ENCODE data around the gene CORO2B. TPM values are rescaled to one million over a fixed set of nuclear protein-coding genes. Genes with fewer than 3 reads are reported as not detected.
"Not testable (repeated sequence)": the region's sequence is repeated elsewhere in the genome, so short reads cannot be mapped to it uniquely, and the experiment has no call there.

The CORO2B gene
- total RNA-seq, 1 donor from 2014 or later = 3.6 TPM

DNA sequence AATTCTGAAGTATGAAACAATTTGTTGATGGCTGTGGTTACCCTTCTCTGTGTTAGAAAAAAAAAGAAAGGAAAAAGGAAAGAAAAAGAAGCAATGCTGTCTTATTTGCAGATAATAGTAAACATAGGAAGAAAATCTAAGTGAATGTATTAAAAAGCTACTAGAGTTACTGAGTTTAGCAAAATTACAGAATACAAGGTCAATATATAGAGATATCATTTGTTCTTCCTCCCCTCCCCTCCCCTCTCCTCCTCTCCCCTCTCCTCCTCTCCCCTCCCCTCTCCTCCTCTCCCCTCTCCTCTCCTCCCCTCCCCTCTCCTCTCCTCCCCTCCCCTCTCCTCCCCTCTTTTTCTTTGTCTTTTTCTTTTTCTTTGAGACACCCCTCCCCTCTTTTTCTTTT is 172.8 kb downstream of the CORO2B start:
- no peak for ATAC-seq
- TF ChIP-seq, protein P1, sequence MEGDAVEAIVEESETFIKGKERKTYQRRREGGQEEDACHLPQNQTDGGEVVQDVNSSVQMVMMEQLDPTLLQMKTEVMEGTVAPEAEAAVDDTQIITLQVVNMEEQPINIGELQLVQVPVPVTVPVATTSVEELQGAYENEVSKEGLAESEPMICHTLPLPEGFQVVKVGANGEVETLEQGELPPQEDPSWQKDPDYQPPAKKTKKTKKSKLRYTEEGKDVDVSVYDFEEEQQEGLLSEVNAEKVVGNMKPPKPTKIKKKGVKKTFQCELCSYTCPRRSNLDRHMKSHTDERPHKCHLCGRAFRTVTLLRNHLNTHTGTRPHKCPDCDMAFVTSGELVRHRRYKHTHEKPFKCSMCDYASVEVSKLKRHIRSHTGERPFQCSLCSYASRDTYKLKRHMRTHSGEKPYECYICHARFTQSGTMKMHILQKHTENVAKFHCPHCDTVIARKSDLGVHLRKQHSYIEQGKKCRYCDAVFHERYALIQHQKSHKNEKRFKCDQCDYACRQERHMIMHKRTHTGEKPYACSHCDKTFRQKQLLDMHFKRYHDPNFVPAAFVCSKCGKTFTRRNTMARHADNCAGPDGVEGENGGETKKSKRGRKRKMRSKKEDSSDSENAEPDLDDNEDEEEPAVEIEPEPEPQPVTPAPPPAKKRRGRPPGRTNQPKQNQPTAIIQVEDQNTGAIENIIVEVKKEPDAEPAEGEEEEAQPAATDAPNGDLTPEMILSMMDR (IDR thresholded peaks at IDR 0.05) = no peak
- Histone ChIP-seq H3K27me3 (no peaks in the 10 kb centered on the region), H3K4me1 (no peaks in the 10 kb centered on the region), H3K4me3 (no peak overlapping the region), H3K27ac (no peak overlapping the region), H3K9me3 (no peaks in the 10 kb centered on the region), H3K36me3 (no peaks in the 10 kb centered on the region)
- intact Hi-C loops (cut with DNase I) = no loop called here
- no peak for DNase-seq

DNA sequence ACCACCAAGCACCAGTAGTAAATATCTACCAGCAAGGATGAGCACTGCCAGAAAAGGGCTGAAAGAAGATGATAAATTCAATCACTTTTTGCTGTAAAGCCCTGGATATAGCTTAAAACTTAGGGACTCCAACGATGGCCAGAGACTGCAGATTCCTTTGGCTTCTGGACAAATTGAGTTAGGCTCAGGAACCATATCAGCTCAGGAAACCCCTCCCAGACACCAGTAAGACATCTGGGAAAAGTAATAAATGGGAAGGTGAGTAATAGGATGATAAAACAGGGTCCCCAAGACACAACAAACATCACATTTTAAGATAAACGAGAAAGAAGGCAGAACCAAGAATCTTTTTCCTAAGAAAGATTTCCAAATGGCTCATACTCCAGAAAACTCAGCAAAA is 176.9 kb downstream of the CORO2B start:
- intact Hi-C loops (cut with DNase I) = no loop called here
- ATAC-seq = no peak
- no peak overlapping the region for H3K27ac ChIP-seq
- no peaks in the 10 kb centered on the region for H3K9me3 ChIP-seq
- no peak for DNase-seq
- H3K4me3 ChIP-seq = no peak overlapping the region
- no peaks in the 10 kb centered on the region for H3K36me3 ChIP-seq
- no peaks in the 10 kb centered on the region for H3K27me3 ChIP-seq
- TF ChIP-seq, protein P1 (IDR thresholded peaks at IDR 0.05) = no peak
- no peaks in the 10 kb centered on the region for H3K4me1 ChIP-seq

DNA sequence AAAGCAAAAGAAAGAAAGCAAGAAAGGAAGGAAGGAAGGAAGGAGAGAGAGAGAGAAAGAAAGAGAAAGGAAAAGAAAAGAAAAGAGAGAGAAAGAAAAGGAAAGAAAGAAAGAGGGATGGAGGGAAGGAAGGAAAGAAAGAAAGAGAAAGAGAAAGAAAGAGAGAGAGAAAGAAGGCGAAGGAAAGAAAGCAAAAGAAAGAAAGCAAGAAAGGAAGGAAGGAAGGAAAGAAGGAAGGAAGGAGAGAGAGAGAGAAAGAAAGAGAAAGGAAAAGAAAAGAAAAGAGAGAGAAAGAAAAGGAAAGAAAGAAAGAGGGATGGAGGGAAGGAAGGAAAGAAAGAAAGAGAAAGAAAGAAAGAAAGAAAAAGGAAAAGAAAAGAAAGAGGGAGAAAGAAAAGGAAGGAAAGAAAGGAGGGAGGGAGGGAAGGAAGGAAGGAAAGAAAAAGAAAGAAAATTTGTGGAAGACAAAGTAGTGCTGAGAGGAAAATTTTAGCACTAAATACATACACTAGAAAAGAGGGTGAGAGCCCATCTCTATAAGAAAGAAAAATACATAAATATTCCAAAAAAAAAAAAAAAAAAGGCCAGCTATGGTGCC is 181.3 kb downstream of the CORO2B start:
- H3K9me3 ChIP-seq; ATAC-seq; H3K4me1 ChIP-seq; H3K27ac ChIP-seq; H3K4me3 ChIP-seq; H3K27me3 ChIP-seq; intact Hi-C loops (cut with DNase I); H3K36me3 ChIP-seq; DNase-seq: not testable (repeated sequence)

DNA sequence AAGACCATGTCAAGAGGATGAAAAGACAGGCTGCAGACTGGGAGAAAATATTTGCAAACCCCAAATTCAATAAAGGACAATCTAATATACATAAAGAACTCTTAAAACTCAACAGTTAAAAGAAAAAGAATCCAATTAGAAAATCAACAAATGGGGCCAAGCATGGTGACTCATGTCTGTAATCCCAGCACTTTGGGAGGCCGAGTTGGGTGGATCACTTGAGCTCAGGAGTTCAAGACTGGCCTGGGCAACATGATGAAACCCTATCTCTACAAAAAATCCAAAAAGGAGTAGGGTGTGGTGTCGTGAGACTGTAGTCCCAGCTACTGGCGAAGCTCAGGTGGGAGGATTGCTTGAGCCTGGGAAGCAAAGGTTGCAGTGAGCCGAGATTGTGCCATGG is 184.3 kb downstream of the CORO2B start:
- ATAC-seq (no peak), DNase-seq (no peak)
- Histone ChIP-seq H3K4me3 (no peak overlapping the region), H3K27me3 (no peaks in the 10 kb centered on the region), H3K4me1 (no peaks in the 10 kb centered on the region), H3K9me3 (no peaks in the 10 kb centered on the region), H3K36me3 (no peaks in the 10 kb centered on the region), H3K27ac (no peak overlapping the region)
- intact Hi-C loops (cut with DNase I) = no loop called here
- TF ChIP-seq, protein P1 (IDR thresholded peaks at IDR 0.05) = no peak

DNA sequence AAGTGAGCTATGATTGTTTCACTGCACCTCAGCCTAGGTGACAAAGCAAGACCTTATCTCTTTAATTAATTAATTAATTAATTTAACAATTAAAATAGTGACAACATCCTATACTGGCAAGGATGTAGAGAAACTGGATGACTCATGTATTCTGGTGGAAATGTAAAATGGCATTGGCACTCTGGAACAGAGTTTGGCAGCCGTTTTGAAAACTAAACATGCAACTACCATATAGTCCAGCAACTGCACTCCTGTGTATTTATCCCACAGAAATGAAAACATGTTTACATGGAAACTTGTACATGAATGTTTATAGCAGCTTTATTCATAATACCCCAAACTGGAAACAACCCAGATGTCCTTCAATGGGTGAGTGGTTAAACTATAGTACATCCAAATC is 185.3 kb downstream of the CORO2B start:
- TF ChIP-seq, protein P1 (IDR thresholded peaks at IDR 0.05) = no peak
- H3K36me3 ChIP-seq = no peaks in the 10 kb centered on the region
- no peak overlapping the region for H3K27ac ChIP-seq
- no peaks in the 10 kb centered on the region for H3K27me3 ChIP-seq
- DNase-seq (no peak), ATAC-seq (no peak)
- no peaks in the 10 kb centered on the region for H3K9me3 ChIP-seq
- intact Hi-C loops (cut with DNase I) = no loop called here
- no peak overlapping the region for H3K4me3 ChIP-seq
- H3K4me1 ChIP-seq = no peaks in the 10 kb centered on the region

DNA sequence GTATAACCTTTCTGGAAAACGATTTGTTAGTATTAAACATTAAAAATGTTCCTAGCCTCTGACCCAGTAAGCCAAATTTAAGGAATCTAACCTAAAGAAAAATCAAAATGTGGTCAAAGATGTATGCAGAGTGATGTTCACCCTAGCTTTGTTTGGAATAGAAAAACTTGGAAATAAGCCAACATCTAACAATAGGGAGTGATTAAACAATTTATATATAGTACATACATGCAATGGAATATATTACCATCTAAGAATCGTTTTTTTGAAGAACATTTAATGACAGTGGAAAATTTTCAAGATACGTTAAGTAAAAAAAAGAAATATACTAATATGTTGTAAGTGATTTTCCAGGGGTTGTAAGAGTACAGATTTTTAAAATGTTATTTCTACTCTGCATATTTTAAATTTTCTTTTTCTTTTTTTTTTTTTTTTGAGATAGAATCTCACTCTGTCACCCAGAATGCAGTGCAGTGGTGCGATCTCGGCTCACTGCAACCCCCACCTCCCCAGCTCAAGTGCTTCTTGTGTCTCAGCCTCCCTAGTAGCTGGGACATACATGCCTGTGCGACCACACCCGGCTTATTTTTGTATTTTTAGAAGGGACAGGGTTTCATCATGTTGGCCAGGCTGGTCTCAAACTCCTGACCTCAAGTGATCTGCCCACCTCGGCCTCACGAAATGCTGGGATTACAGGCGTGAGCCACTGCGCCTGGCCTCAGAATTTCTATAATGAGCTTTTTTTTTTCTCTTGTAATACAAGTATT is 187.0 kb downstream of the CORO2B start:
- H3K4me1 ChIP-seq = no peaks in the 10 kb centered on the region
- no peak for DNase-seq
- H3K4me3 ChIP-seq = no peak overlapping the region
- no peaks in the 10 kb centered on the region for H3K36me3 ChIP-seq
- intact Hi-C loops (cut with DNase I) = no loop called here
- ATAC-seq = no peak
- no peak overlapping the region for H3K27ac ChIP-seq
- no peaks in the 10 kb centered on the region for H3K27me3 ChIP-seq
- H3K9me3 ChIP-seq = no peaks in the 10 kb centered on the region
- TF ChIP-seq, protein P1 (IDR thresholded peaks at IDR 0.05) = no peak
